Measurements from ENCODE around the gene TMX2. TPM values are rescaled to one million over a fixed set of nuclear protein-coding genes. Genes with fewer than 3 reads are reported as not detected.

Gene TMX2
- polyA plus RNA-seq, 3 donors: 43.1 to 82.9 (median 45.8) TPM

DNA sequence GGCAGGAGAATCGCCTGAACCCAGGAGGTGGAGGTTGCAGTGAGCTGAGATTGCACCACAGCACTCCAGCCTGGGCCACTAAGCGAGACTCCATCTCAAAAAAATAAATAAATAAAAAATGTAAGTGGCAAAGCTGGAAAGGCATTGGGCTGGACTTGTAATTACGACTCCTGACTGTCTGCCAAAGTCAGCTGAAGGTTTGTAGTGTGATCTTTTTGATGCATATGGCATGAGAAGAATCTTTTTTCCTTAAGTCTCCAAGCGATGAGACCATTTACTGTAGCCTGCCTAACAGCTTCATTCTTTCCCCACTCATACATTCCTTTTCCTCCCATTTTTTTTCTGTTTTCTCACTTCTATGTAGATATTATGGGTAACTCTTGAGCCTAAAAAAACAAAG, 74.0 kb downstream of the TMX2 start:
- H3K27ac ChIP-seq (ENCODE audit: low read depth, low read length): no peak overlapping the region
- WGBS, 3 donors: 63 to 81% (median 75%) methylated on average over 4 of the region's 4 CpGs

DNA sequence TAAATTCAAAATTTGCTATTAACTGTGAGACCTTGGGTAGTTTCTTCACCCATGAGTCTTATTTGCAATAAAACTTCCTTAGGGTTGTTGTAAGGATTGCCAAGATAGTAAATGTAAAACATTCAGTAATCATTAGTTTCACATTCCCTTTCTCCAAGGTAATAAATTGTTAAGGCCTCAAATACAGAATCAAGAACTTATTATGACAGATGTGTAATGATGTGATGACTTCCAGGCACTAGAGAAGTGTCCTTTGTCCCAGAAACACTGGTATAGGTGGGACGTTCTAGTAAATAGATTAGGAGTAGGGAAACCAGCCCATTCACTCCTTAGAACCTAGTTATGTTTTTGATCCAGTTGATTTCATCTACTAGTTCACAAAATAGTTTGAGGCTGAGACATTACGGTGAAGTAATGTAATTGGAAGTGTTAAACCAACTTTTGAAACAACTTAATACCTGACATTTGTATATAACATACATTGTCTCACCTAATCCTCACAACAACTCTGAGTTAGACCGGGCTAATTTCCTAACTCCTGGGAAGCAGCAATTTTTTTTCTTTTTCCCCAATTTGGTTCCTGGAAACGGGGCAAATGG, 74.7 kb downstream of the TMX2 start:
- 76 to 82% (median 80%) methylated on average over 4 of the region's 4 CpGs for WGBS, 3 donors

DNA sequence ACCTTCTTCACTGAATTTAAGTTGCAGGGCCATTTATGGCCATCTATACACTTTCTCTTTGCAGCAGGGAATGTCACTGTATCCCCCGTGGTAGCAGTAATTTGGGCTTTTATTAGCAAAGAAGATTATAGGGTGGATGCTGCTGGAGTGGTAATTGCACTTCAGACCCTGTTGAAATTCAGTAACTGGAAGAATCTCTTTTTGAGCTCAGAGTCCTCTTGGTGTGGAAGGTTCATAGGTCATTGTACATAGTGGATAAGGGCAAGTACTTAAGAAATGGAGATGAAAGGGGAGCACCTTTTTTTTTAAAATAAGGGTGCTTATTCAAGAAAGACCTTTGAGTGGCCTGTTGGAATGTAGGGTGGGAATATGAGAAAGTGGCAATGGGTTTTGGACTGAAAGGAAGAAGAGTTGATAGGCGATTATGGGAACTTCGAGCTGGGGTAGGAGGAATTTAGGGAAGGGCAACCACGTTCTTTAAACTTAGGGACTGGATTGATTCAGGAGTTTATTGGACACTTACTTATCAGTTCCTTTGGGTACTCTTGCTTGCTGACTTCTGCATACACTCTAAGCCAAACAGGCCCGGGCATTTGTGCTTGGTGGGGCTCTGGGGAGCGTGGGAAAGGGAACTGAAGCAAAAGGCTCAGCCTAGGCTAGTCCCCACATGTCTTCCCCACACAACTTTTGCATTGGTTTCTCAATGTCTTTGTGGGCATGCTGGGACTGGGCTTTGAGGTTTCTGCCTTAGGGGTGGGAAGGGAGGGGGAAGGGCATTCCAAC, 75.7 kb downstream of the TMX2 start:
- H3K27ac ChIP-seq (ENCODE audit: low read depth, low read length): no peak overlapping the region
- 50 to 60% (median 57%) methylated on average over 6 of the region's 6 CpGs for WGBS, 3 donors

More for the DNA sequence above, 74.7 kb downstream of the TMX2 start:
- H3K27ac ChIP-seq (ENCODE audit: low read depth, low read length): no peak overlapping the region

DNA sequence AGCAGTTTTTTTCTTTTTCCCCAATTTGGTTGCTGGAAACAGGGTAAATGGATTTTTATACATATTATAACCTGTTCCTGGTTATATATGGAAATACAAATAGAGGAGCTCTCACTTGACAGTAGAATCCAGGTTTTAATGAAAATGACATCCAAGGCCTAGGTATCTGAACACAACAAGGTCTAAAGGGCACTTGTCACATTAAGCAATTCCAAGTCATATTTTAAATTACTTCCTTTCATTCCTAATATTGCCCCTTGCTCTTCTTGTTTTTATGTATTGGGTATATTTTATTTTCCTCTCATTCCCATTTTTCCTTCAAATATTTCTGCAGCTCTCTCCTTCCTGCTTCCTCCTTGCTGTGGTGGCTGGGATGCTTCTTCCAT, 76.3 kb downstream of the TMX2 start:
- H3K27ac ChIP-seq (ENCODE audit: low read depth, low read length): no peak overlapping the region

Other genes starting within 250 kb of the TMX2 start
- gene SLC43A1, start 196.9 kb upstream of the TMX2 start, polyA plus RNA-seq: 100 to 1,000 TPM in 1 of 3 donors, 10 to 100 TPM in 1, 1 to 10 TPM in 1; 9.8 to 155 (median 16.0) TPM
- gene TIMM10, start 181.8 kb upstream of the TMX2 start, polyA plus RNA-seq: 10 to 100 TPM; 32.4 to 67.7 (median 57.2) TPM
- gene SMTNL1, start 175.0 kb upstream of the TMX2 start, polyA plus RNA-seq: under 1 TPM in 1 of 3 donors, not detected in 2; 0.07 TPM
- gene UBE2L6, start 144.9 kb upstream of the TMX2 start, polyA plus RNA-seq: 100 to 1,000 TPM in 1 of 3 donors, 10 to 100 TPM in 2; 20.1 to 111 (median 38.6) TPM
- gene SERPING1, start 114.9 kb upstream of the TMX2 start, polyA plus RNA-seq: 100 to 1,000 TPM; 163 to 672 (median 549) TPM
- 1 to 10 TPM in 1 of 3 donors, under 1 TPM in 2; 0.17 to 3.5 (median 0.58) TPM for gene YPEL4, start 62.7 kb upstream of the TMX2 start, polyA plus RNA-seq
- 10 to 100 TPM in 1 of 3 donors, 1 to 10 TPM in 2; 5.5 to 13.6 (median 6.1) TPM for gene CLP1, start 54.8 kb upstream of the TMX2 start, polyA plus RNA-seq
- 10 to 100 TPM; 17.5 to 34.6 (median 18.0) TPM for gene ZDHHC5, start 44.5 kb upstream of the TMX2 start, polyA plus RNA-seq
- gene MED19, start 378 bp upstream of the TMX2 start, polyA plus RNA-seq: 10 to 100 TPM in 2 of 3 donors, 1 to 10 TPM in 1; 7.7 to 11.8 (median 10.6) TPM
- 100 to 1,000 TPM in 2 of 3 donors, 10 to 100 TPM in 1; 87.2 to 133 (median 130) TPM for gene SELENOH, start 28.9 kb downstream of the TMX2 start, polyA plus RNA-seq
- not detected for gene BTBD18, start 39.2 kb downstream of the TMX2 start, polyA plus RNA-seq
- 10 to 100 TPM; 38.6 to 49.1 (median 45.3) TPM for gene CTNND1, start 49.2 kb downstream of the TMX2 start, polyA plus RNA-seq